Stimulated activated naive B cell treated with anti-CD40 and anti-IgM and Interleukin-4, amounts not matched to agents 10 μg/mL and 1 μg/mL and 100 μg/mL, for 72 hours (primary cell): ENCODE measurements around the gene SEMA3C.
A peak's percentile ranks its signal among the peaks of the same experiment; 100 is the strongest.

Source experiments
- ATAC-seq, 2 donors: fragments of 150-1000 bp; cut with Tn5 transposase; replicated peaks; 2 replicates each; pipeline ENCODE4 v1.10.0; 2021; ENCODE audit warnings: moderate library complexity in 1 of 2
- DNase-seq: peaks from one replicate; pipeline ENCODE4 v3.0.0; 2021
- H3K27ac Mint-ChIP-seq: one replicate; pipeline ENCODE4 v1.8.0; 2022; ENCODE audit warnings: mild to moderate bottlenecking, mixed read lengths
- H3K27me3 Mint-ChIP-seq, 2 donors: one replicate each; pipeline ENCODE4 v1.8.0; 2022; ENCODE audit warnings: mixed read lengths in 2 of 2
- H3K36me3 Mint-ChIP-seq, 2 donors: one replicate each; pipeline ENCODE4 v1.8.0; 2022; ENCODE audit warnings: mixed read lengths in 2 of 2, mild to moderate bottlenecking in 1 of 2
- H3K4me1 Mint-ChIP-seq, 2 donors: one replicate each; pipeline ENCODE4 v1.8.0; 2022; ENCODE audit warnings: mixed read lengths in 2 of 2, mild to moderate bottlenecking in 1 of 2
- H3K4me3 Mint-ChIP-seq, 2 donors: one replicate each; pipeline ENCODE4 v1.8.0; 2022; ENCODE audit warnings: mild to moderate bottlenecking in 2 of 2, mixed read lengths in 2 of 2, moderate library complexity in 1 of 2
- H3K9me3 Mint-ChIP-seq, 2 donors: one replicate each; pipeline ENCODE4 v1.8.0; 2022; ENCODE audit warnings: mixed read lengths in 2 of 2, mild to moderate bottlenecking in 1 of 2

Gene SEMA3C

DNA sequence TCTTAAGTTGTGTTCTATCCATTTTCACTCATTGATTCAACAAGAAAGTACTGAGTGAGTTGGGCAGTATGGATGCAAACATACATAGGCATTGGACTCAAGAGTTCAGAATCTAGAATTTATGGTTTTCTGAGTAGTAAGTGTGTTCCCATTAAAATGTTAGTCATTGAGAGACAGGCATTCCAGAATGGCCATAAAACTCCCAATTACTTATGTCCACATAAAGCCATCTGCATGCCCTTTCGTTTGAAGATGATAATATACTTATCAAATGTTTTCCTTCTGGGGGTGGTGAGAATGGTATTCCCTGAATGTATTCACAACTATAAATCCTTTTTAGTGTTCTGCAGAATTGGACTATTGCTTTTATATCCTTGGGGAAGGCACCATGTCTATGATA, 148.8 kb downstream of the SEMA3C start:
- Mint-ChIP-seq H3K27me3 (peaks cover 0 to 3% of the 10 kb centered on the region in 2 donors), H3K4me3 (no peak overlapping the region), H3K27ac (no peak overlapping the region), H3K4me1 (no peaks in the 10 kb centered on the region), H3K9me3 (no peaks in the 10 kb centered on the region), H3K36me3 (no peaks in the 10 kb centered on the region)
- no peak for ATAC-seq
- DNase-seq, result no peak

DNA sequence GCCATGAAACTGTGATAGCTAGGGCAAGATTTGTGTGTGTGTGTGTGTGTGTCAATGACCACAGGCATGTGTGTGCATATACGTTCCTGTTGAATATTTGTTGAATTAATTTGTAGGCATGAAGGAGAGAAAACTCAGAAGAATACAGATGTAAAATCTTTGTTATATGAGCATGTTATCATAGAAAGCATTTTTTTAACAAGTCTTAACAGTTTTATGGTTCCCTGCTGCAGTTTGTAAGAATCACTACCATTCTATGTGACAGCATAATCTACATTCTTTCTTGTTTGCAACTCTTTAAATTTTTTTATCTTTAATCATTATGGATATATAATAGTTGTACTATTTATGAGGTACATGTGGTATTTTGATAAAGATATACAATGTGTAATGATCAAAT, 150.1 kb downstream of the SEMA3C start:
- Mint-ChIP-seq H3K4me1 (no peaks in the 10 kb centered on the region), H3K36me3 (no peaks in the 10 kb centered on the region), H3K27me3 (peaks cover 0 to 3% of the 10 kb centered on the region in 2 donors), H3K27ac (no peak overlapping the region), H3K4me3 (no peak overlapping the region), H3K9me3 (no peaks in the 10 kb centered on the region)
- DNase-seq (no peak), ATAC-seq (no peak)

DNA sequence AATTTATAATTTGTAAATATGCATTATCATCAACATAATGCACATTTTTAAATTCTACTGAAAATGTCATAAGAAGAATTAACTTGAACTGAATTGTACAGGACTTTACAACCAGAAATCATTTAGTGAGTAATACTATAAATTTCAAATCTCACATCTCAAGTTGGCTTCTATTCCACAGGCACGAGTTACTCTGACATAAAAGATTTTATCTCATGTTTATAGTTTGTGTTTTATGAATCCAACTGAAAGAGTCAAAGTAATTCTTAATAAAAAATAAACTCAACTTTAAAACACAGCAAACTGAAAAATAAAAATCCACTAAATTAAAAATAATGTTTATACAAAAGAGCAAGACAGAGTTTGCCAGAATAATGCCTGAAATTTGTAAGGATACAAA, 151.2 kb downstream of the SEMA3C start:
- DNase-seq, result no peak
- no peak for ATAC-seq
- H3K36me3 Mint-ChIP-seq, result no peaks in the 10 kb centered on the region
- no peaks in the 10 kb centered on the region for H3K4me1 Mint-ChIP-seq
- H3K9me3 Mint-ChIP-seq, result no peaks in the 10 kb centered on the region
- no peak overlapping the region for H3K4me3 Mint-ChIP-seq
- no peaks in the 10 kb centered on the region for H3K27me3 Mint-ChIP-seq
- no peak overlapping the region for H3K27ac Mint-ChIP-seq

DNA sequence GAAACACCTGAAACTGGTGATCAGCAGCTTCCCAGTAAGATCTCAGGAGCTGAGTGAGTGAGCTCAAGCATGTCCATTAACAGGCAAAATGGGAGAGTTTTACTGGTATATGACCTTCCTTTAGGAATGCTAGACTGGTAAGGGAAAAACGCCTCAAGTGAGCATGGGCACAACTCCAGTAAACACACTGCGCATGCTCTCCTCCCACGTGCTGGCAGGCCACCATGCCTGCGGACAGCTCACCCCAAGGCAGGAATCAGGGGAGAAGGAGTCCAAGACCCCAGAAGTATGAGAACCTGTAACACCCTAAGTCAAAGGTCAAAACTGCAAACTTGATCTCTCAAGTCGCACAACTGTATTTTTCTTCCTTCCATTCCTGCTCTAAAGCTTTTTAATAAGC, 152.1 kb downstream of the SEMA3C start:
- Mint-ChIP-seq H3K9me3 (no peaks in the 10 kb centered on the region), H3K36me3 (no peaks in the 10 kb centered on the region), H3K27ac (no peak overlapping the region), H3K4me3 (no peak overlapping the region), H3K27me3 (no peaks in the 10 kb centered on the region), H3K4me1 (no peaks in the 10 kb centered on the region)
- DNase-seq (no peak), ATAC-seq (no peak)

DNA sequence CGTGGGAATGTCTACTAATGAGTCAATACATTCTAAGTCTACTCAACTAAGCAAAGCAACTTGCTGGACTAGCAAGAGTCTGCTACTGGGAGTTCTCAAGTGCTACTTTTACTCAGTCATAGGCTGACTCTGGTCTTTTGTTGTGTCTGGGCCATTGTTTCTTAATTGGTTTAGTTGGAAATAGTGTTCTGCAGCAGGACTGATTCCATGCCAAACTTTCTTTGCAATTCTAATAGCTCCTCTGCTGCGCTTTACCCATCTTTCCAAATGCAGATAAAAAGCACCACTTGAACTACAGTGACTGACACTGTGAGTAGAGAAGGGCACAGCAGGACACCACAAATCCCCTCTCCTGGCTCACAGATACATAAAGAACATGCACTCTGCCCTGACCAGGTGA, 154.7 kb downstream of the SEMA3C start:
- ATAC-seq (no peak), DNase-seq (no peak)
- Mint-ChIP-seq H3K27ac (no peak overlapping the region), H3K9me3 (no peaks in the 10 kb centered on the region), H3K27me3 (no peaks in the 10 kb centered on the region), H3K4me3 (no peak overlapping the region), H3K4me1 (no peaks in the 10 kb centered on the region), H3K36me3 (no peaks in the 10 kb centered on the region)

DNA sequence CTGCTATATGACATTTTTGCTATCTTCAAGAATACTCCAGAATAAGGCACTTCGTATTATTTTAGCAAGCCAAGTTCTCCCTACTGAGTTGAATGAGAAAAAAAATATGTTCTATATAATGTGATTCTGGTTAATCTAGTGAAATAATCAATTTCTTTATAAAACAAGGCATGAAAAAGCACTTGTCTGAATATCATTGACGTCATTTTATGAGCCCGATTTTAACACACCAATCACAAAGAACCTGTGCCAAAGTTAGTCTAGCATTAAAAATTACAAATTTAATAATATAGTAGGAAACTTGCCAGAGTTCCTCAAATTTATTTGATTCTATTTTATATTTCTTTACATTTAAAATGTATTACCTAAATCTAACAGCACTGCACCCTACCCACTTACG, 155.1 kb downstream of the SEMA3C start:
- no peak for ATAC-seq
- no peaks in the 10 kb centered on the region for H3K36me3 Mint-ChIP-seq
- H3K9me3 Mint-ChIP-seq, result no peaks in the 10 kb centered on the region

DNA sequence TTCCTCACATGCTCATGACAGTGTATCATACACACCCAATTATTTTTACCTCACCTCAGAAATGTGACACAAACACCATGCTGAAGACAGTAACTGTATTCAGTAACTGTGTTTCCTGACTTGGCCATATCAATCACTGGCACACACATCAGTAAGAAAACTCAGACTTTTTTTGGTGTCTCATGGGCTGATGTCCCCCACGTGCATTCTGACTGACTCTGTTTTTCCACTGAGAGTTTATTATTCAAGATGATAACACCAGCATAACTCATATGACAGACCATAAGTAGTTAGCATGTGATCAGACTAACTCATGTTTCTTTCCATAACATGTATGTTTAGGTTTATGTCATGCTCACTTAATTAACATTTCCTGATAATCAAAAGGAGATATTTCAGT, 155.6 kb downstream of the SEMA3C start:
- Mint-ChIP-seq H3K4me3 (no peak overlapping the region), H3K27ac (no peak overlapping the region), H3K9me3 (no peaks in the 10 kb centered on the region), H3K4me1 (no peaks in the 10 kb centered on the region), H3K36me3 (no peaks in the 10 kb centered on the region), H3K27me3 (no peaks in the 10 kb centered on the region)
- ATAC-seq (no peak), DNase-seq (no peak)

More for the DNA sequence above, 155.1 kb downstream of the SEMA3C start:
- Mint-ChIP-seq H3K27ac (no peak overlapping the region), H3K27me3 (no peaks in the 10 kb centered on the region), H3K4me1 (no peaks in the 10 kb centered on the region), H3K4me3 (no peak overlapping the region)
- DNase-seq, result no peak

DNA sequence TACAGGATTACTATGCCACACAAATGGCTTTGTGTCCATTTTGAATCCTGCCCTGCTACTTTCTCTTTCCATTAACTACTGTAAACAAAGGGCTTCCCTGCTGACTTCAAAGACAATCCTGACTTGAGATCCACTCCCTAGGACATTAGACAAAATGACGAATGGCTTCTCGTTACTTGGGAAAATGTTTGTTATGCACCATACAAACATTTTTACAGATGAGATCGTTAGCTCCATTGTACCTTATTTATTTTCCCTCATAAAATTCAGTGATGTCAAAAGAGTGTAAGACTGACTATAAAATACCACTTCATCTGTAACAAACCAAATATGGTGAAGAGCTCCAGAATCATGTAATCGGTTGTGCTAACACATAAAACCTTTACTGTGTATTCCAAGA, 158.6 kb downstream of the SEMA3C start:
- Mint-ChIP-seq H3K4me1 (no peaks in the 10 kb centered on the region), H3K36me3 (no peaks in the 10 kb centered on the region), H3K27me3 (no peaks in the 10 kb centered on the region), H3K4me3 (no peak overlapping the region), H3K27ac (no peak overlapping the region), H3K9me3 (no peaks in the 10 kb centered on the region)
- ATAC-seq (no peak), DNase-seq (no peak)

DNA sequence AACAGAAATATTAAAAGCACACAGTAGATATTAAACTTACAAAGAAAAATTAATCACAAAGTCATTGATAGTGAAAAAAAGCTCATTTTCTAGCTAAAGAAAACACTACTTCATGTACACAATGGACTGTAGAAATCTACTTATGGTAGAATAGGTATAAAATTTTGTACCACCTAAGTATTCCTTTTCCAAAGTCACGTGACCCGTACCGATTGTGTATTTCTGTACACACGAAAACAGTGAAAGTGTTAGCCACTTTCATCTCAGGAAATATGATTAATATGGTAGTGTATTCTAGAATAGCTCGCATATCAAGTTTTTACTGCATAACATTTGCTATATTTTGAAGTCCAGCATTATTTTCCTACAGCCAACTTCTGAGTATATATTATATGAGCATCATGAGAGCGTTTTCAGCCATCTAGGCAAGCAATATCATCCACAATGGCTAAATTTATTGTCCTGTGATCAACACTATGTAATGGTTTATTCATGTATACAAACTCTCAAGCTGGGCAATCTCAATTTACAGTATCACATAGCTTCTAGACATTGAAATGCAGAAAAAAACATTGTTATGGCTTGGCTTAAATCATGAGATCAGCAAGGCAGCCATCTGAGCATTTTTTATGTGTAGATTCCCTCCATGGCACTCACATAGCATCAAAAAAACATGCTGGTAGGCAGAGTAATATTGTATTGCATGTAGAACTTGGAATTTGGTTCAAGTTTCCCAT, 165.7 kb downstream of the SEMA3C start:
- Mint-ChIP-seq H3K27me3 (no peaks in the 10 kb centered on the region), H3K36me3 (no peaks in the 10 kb centered on the region), H3K4me3 (no peak overlapping the region), H3K9me3 (no peaks in the 10 kb centered on the region), H3K4me1 (no peaks in the 10 kb centered on the region), H3K27ac (no peak overlapping the region)
- no peak for ATAC-seq
- DNase-seq, result no peak

DNA sequence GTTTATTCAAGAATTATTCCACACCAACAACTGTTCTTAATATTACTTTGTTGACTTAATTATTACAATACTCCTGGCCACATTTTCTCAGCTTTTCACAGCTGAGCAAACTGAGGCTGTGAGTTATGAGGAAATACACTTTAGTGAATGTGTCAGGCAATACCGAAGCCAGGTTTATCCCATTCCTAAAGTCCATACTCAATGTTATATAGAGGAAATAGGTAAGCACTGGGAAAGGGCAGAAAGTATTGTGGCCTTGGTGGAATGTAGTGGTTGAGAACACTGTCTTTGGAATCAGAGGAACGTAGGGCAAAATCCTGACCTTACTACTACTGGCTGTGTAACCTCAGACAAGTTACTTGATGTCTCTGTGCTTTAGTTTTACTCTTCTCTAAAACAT, 169.6 kb downstream of the SEMA3C start:
- Mint-ChIP-seq H3K27me3 (no peaks in the 10 kb centered on the region), H3K4me1 (no peaks in the 10 kb centered on the region), H3K9me3 (peaks cover 0 to 2% of the 10 kb centered on the region in 2 donors), H3K36me3 (no peaks in the 10 kb centered on the region), H3K4me3 (no peak overlapping the region), H3K27ac (no peak overlapping the region)
- ATAC-seq, result no peak
- no peak for DNase-seq

DNA sequence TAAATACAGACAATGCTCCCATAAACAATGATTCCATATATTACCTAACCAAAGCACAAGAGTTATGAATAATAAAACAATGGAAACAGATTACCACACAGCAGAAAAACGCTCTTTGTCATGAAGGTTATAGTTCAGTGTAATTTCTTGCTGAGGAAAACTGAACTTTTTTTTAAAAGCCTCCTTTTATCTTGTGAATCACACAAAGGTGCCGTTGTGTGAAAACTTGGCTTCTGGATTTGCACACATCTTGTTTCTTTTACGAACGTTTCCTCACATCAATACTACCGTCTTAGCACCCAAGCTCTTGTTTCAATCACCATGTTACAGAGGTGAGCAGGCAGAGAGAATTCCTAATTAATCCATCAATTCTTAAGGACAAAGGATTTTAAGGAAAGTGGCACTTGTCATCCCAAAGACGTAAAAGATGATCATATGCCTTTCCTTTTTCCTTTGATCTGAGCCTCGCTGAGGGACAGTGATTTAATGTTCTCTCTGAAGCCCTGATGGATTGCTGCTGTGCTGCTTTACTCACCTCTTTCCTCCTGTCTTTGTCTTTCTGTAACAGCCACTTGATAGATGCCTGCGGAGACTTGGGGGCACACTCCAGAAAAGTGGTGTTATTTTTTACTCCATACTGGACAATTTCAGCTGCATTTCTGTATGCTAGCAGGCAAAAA, 170.3 kb downstream of the SEMA3C start:
- Mint-ChIP-seq H3K4me1 (no peaks in the 10 kb centered on the region), H3K9me3 (peaks cover 0 to 2% of the 10 kb centered on the region in 2 donors), H3K36me3 (no peaks in the 10 kb centered on the region), H3K27me3 (no peaks in the 10 kb centered on the region), H3K27ac (no peak overlapping the region), H3K4me3 (no peak overlapping the region)
- no peak for DNase-seq
- ATAC-seq, result no peak

DNA sequence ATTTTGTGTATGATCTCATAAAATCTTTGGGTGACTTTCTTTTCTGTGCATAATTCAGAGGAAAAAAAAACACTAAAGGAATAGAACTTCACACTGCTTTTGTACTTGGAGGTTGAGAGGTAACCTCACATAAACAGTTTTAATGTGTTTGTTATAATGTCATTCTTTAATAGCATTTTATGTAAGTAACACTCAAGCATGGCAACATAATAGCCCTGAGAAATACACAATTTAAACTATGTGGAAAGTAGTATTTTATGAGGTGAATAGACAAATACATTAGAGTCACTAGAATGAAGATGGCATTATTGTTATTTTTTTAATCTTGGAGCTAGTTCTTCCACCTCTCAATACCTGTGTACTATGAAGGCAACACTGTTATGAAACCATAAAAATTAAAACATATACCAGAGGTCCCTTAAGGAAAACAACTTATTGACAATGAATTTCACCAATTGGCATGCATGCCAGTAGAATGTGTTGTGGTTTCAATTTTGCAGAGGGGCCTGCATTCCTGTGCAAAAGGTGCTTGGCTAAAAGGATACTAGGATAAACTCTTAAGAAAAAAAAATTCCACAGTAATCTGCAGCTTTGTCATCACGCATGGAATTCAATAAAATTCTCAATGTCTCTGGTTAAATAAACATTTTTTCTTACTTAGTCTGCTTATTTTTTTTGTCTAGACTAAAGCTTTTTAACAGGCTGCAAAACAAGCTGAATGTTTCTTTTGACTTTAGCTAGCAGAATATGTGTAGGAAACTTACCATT, 177.9 kb downstream of the SEMA3C start:
- DNase-seq, result no peak

DNA sequence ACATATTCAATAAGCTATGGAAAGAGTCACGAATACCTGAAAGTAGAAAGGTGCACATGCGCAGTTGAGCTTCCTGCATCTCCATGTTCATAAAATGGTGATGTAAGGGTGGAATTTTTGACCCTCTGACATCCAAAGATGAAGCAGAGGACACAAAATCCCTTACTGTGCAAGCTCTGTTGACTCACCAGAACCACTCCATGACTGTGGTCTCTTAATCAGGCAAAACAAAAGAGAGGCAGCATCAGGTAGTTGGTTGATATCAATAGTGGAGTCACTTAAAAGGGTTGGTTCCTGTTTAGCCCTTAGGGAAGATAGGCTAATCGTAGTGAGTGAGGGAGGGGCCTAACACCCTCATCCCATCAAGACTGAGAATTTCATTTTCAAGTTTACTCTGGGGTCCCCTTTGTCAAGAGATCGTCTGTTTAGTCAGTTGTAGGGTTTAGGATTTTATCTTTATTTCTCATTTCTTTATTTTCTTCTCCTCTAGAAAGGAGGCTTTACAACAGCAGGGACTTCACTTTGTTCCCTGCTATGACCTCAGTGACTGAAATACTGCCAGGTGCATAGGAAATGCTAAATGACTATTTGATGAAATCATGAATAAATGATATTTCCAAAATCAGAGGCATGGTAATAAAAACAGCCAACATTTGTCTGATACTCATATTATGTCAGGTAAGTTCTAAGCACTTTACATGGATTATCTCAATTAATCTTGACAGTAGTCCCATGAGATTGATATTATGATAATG, 182.3 kb downstream of the SEMA3C start:
- H3K4me3 Mint-ChIP-seq, result no peak overlapping the region
- DNase-seq, result no peak

More for the DNA sequence above, 177.9 kb downstream of the SEMA3C start:
- H3K36me3 Mint-ChIP-seq, result no peaks in the 10 kb centered on the region
- no peaks in the 10 kb centered on the region for H3K4me1 Mint-ChIP-seq
- no peaks in the 10 kb centered on the region for H3K27me3 Mint-ChIP-seq
- ATAC-seq, result no peak
- H3K4me3 Mint-ChIP-seq, result no peak overlapping the region
- no peak overlapping the region for H3K27ac Mint-ChIP-seq
- H3K9me3 Mint-ChIP-seq, result no peaks in the 10 kb centered on the region

DNA sequence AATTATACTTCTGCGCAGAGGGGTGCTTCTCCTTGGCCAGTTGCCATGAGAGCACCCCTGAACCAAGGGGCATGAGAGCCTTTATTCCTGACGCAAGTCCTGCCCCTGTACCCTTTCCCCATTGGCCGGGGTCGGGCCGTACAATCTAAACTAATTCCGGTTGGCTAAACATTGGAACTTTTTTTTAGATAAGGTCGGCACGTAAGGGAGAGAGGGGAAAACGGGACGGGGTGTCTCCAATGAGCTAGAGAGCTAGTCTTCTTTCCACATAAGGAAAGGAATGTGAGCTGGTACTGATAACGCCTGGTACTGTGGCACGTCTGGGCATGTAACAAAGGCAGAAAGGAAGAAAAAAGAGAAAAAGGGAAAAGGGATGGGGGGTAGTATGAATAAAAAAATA, 183.5 kb downstream of the SEMA3C start:
- Mint-ChIP-seq H3K27ac (no peak overlapping the region), H3K4me3 (no peak overlapping the region), H3K36me3 (no peaks in the 10 kb centered on the region), H3K27me3 (no peaks in the 10 kb centered on the region), H3K4me1 (no peaks in the 10 kb centered on the region), H3K9me3 (peaks cover 0 to 3% of the 10 kb centered on the region in 2 donors)
- no peak for ATAC-seq
- DNase-seq, result no peak

More for the DNA sequence above, 182.3 kb downstream of the SEMA3C start:
- peak in 1 of 2 donors; percentile 14 for ATAC-seq
- Mint-ChIP-seq H3K27ac (no peak overlapping the region), H3K4me1 (no peaks in the 10 kb centered on the region), H3K36me3 (no peaks in the 10 kb centered on the region), H3K27me3 (no peaks in the 10 kb centered on the region), H3K9me3 (no peaks in the 10 kb centered on the region)
